Activated CD4-positive, alpha-beta T cell treated with anti-CD3 and anti-CD28 coated beads, Interleukin-2, amount 10 ng/mL, durations not matched to agents 7 days and 5 days (primary cell): Measurements from ENCODE around the gene GATA6. TPM values are rescaled to one million over a fixed set of nuclear protein-coding genes. Genes with fewer than 3 reads are reported as not detected.

Experiments used
- CTCF ChIA-PET: fragments of 350-600 bp; sonication (Branson Sonifier 250); formaldehyde crosslinking; loops from one replicate; lab custom pipeline; 2021; ENCODE audit warnings: antibody characterized with exemption; lab: Charles Lee
- POLR2A ChIA-PET: fragments of 350-600 bp; sonication (Branson Sonifier 250); formaldehyde crosslinking; loops from one replicate; lab custom pipeline; 2021; ENCODE audit warnings: antibody characterized with exemption; lab: Charles Lee
- DNase-seq: peaks from one replicate; pipeline ENCODE4 v3.0.0-alpha.2; 2020
- H3K27ac Mint-ChIP-seq: one replicate; pipeline ENCODE4 v1.8.0; 2021; ENCODE audit warnings: mild to moderate bottlenecking, moderate library complexity, mixed read lengths
- H3K27me3 Mint-ChIP-seq: one replicate; pipeline ENCODE4 v1.8.0; 2021; ENCODE audit warnings: mixed read lengths
- H3K36me3 Mint-ChIP-seq: one replicate; pipeline ENCODE4 v1.8.0; 2021; ENCODE audit warnings: low read depth, mixed read lengths
- H3K4me1 Mint-ChIP-seq: one replicate; pipeline ENCODE4 v1.8.0; 2021; ENCODE audit warnings: mixed read lengths
- H3K4me3 Mint-ChIP-seq: one replicate; pipeline ENCODE4 v1.8.0; 2021; ENCODE audit warnings: mild to moderate bottlenecking, moderate library complexity, mixed read lengths
- H3K9me3 Mint-ChIP-seq: one replicate; pipeline ENCODE4 v1.8.0; 2021; ENCODE audit warnings: mixed read lengths
- total RNA-seq, 2 experiments: library from RNA; stranded (reverse); gene quantifications; one replicate each; pipeline ENCODE4 v1.2.3, GENCODE V29; 2021

The GATA6 gene
- total RNA-seq, 2 experiments from 2014 or later = not detected

DNA sequence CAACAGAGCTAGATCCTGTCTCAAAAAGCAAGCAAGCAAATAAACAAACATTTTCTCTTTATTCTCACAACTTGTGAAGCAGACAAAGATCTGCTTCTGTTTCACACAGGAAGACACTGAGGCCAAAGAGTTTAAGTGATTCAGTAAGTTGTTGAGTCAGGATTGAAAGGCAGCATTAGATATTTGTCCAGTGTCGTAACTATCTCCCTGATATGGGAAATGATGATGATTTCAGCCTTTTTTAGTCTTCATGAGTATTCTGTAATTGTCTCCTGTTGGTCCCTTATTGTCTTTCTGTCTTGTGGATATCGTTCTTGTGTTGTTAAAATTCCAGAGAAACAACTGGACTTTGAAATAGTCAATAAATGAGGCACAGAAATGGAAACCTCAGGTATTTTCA, 59.6 kb downstream of the GATA6 start:
- Mint-ChIP-seq H3K9me3 (no peaks in the 10 kb centered on the region), H3K27me3 (peaks cover 2% of the 10 kb centered on the region), H3K4me1 (no peaks in the 10 kb centered on the region), H3K36me3 (no peaks in the 10 kb centered on the region), H3K4me3 (no peak overlapping the region), H3K27ac (no peak overlapping the region)
- no peak for DNase-seq
- CTCF ChIA-PET = no interaction called here
- POLR2A ChIA-PET = no interaction called here

DNA sequence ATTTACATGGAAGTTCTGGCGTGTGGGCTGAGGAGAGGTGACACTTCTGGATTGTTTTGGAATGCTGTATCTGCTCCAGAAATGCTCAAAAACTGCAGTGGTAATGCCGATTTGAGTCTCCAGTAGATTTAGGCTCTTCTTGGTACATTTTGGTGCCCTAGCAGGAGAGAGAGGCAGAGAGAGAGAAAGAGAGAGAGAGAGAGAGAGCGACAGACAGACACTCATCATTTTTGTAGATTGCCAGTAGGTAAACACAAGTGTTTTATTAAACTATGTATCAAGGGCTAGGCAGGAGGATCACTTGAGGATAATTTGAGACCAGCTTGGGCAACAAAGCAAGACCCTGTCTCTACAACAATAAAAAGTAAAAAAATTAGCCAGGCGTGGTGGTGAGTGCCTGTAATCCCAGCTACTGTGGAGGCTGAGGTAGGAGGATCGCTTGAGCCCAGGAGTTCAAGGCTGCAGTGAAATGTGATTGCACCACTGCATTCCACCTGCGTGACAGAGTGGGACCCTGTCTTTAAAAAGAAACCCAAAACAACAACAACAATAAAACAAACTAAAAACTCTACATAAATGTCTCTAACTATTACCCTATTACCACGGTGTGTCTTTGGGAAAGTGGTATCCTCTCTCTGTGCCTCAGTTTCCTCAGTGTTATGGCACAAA, 60.2 kb downstream of the GATA6 start:
- POLR2A ChIA-PET = no interaction called here
- DNase-seq = no peak
- H3K36me3 Mint-ChIP-seq = no peaks in the 10 kb centered on the region
- peaks cover 2% of the 10 kb centered on the region for H3K27me3 Mint-ChIP-seq
- no peak overlapping the region for H3K27ac Mint-ChIP-seq
- no peaks in the 10 kb centered on the region for H3K4me1 Mint-ChIP-seq
- CTCF ChIA-PET = no interaction called here
- no peak overlapping the region for H3K4me3 Mint-ChIP-seq
- no peaks in the 10 kb centered on the region for H3K9me3 Mint-ChIP-seq

DNA sequence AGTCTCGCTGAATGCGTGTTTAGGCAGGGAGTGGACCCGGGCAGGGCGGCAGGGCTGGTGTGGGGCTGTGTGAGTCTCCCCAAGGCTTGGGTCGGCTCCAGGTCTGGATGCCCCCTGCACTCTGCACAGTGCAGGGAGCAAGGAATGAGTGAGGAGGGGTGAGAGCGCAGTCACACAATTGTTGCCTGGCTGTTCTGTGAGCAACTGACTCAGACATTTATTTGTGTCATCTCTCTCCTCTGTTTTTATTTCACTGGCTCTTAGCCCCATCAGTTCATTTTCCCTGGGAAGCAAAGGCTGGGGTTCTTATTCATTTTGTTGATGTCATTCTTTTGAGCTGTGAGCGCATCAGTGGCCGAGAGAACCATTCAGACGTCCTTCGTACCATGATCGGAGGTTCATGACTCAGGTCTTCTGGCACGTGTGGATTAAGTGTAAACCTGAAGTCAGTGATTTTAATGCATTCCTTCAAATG, 61.1 kb downstream of the GATA6 start:
- no peak overlapping the region for H3K27ac Mint-ChIP-seq
- H3K4me1 Mint-ChIP-seq = no peaks in the 10 kb centered on the region
- peaks cover 2% of the 10 kb centered on the region for H3K27me3 Mint-ChIP-seq
- ChIA-PET POLR2A (no interaction called here), CTCF (no interaction called here)
- H3K4me3 Mint-ChIP-seq = no peak overlapping the region
- H3K36me3 Mint-ChIP-seq = no peaks in the 10 kb centered on the region
- no peaks in the 10 kb centered on the region for H3K9me3 Mint-ChIP-seq
- DNase-seq = no peak

DNA sequence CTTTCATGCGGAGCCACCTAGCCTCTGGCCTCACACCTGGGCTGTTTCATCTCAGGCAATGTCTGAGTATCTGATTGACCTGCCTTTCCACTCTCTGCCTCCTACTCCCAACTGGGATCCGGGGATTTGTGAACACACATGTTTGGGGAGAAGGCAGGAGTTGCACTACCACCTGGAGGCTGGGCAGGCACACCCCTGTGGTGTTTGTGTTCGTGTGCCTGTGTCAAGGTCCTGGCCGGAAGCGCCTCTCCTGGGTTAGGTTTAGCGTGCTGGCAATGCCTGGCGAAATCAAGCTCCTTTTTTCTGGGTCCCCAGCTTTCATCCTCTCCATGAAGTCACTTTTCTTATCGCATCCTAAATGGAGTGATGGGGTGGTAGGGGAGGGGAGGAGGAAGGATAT, 63.9 kb downstream of the GATA6 start:
- Mint-ChIP-seq H3K36me3 (no peaks in the 10 kb centered on the region), H3K9me3 (no peaks in the 10 kb centered on the region), H3K4me3 (no peak overlapping the region), H3K27me3 (peaks cover 2% of the 10 kb centered on the region), H3K27ac (no peak overlapping the region), H3K4me1 (no peaks in the 10 kb centered on the region)
- ChIA-PET POLR2A (no interaction called here), CTCF (no interaction called here)
- DNase-seq = no peak

DNA sequence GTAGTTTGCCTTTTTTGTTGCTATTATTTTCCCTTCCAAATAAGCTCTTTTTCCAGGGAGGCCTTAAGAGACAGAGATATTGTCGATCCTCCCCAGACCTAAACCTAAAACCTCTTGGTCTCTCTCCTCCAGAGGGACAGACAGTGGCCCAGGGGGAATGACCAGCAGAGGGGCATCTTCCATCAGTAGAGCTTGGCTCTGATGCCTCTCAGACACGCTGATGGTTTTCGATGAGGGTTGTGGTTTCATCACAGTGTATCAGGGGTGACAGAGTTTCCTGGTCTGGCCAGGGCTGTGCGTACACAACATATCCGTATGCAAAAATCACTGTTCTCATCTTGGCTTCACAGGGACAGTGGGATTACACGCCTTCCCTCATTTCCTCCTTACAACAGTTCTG, 68.6 kb downstream of the GATA6 start:
- DNase-seq = no peak
- Mint-ChIP-seq H3K27me3 (no peaks in the 10 kb centered on the region), H3K4me1 (no peaks in the 10 kb centered on the region), H3K9me3 (no peaks in the 10 kb centered on the region), H3K36me3 (no peaks in the 10 kb centered on the region), H3K27ac (no peak overlapping the region), H3K4me3 (no peak overlapping the region)
- ChIA-PET POLR2A (no interaction called here), CTCF (no interaction called here)

DNA sequence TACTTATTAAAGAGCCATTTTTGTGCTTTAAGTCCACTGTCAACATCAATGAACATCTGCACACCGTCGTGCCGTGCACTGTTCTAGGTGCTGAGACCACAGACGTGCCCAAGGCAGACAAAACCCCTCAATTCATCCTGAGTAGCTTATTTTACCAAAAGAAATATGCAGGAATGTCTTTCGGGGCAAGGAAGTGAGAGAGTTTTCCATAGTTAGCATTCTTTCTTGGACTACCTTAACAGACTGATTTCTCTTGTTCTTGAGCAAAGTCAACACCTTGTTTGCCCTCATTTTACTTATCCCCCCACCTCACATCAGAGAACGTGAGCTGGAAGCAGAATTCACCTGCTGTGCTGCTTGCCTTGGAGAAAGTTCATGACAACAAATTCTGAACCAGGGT, 69.3 kb downstream of the GATA6 start:
- no peak for DNase-seq
- no peaks in the 10 kb centered on the region for H3K27me3 Mint-ChIP-seq
- no peaks in the 10 kb centered on the region for H3K36me3 Mint-ChIP-seq
- ChIA-PET POLR2A (no interaction called here), CTCF (no interaction called here)
- H3K4me3 Mint-ChIP-seq = no peak overlapping the region
- H3K9me3 Mint-ChIP-seq = no peaks in the 10 kb centered on the region
- H3K27ac Mint-ChIP-seq = no peak overlapping the region
- no peaks in the 10 kb centered on the region for H3K4me1 Mint-ChIP-seq

DNA sequence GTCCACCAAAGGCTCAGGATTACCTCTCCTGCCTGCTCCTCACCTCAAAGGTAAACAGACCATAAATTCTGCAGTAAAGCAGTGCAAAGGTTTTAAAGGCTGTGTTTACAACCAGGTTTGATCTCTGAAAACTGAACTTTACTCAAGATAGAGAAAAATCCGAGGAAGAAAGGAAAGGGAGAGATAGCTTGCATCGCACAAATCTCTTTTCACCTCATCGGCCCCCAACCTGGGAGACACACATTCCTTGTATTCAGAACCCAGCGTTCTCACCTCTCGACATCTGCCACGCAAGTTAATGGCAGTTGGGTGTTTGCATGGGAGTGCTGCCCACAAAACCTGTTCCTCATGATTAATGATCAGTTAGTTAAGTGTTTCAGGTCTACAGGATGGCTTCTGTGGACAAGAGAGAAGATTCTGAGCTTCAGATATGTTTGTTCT, 72.6 kb downstream of the GATA6 start:
- DNase-seq = no peak
- CTCF ChIA-PET = no interaction called here
- POLR2A ChIA-PET = no interaction called here
- H3K27me3 Mint-ChIP-seq = no peaks in the 10 kb centered on the region
- no peak overlapping the region for H3K27ac Mint-ChIP-seq
- no peak overlapping the region for H3K4me3 Mint-ChIP-seq
- no peaks in the 10 kb centered on the region for H3K4me1 Mint-ChIP-seq
- no peaks in the 10 kb centered on the region for H3K36me3 Mint-ChIP-seq
- H3K9me3 Mint-ChIP-seq = no peaks in the 10 kb centered on the region

DNA sequence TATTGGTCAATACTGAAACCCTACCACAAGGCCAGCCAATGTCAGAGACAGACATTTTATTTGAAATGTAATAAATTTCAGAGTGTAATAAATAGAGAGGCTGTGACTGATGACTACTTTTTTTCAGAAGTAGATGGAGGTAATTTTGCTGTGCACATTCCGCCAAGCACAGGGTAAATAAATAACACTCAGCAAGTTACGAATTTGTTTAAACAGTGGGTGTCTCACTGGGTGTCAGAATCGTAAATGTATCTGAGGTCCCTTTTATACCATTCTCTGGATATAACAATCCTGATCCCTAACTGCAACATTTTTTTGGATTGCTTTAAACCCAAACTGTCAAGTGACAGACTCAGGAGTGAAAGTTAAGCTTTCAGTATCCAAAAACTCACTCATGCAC, 74.1 kb downstream of the GATA6 start:
- Mint-ChIP-seq H3K4me3 (no peak overlapping the region), H3K27ac (no peak overlapping the region), H3K27me3 (no peaks in the 10 kb centered on the region), H3K36me3 (no peaks in the 10 kb centered on the region), H3K4me1 (no peaks in the 10 kb centered on the region), H3K9me3 (no peaks in the 10 kb centered on the region)
- ChIA-PET CTCF (interaction anchor here (1.1 kb wide), 1 partner anchor 9 kb away, joined by 3 read pairs; no protein-coding TSS in a partner anchor), POLR2A (no interaction called here)
- DNase-seq = no peak

DNA sequence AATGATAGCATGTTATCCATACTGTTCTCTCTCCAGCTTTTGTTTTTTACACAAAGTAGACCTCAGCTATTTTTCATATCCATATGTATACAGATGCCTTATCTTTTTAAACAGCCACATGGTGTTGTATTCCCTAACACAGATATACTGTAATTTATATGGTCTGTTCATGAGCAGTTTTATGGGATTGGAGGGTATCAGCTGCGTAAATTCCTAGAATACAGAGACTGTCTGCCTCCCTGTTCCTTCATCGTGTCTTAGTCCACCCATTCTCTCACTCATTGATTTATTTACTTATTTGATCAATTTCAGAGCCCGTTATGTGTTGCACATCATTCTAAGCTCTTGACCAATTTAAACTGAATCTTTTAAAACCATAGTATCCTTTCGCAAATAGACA, 80.6 kb downstream of the GATA6 start:
- no peak overlapping the region for H3K4me3 Mint-ChIP-seq
- no peak for DNase-seq
- no peak overlapping the region for H3K27ac Mint-ChIP-seq
- CTCF ChIA-PET = no interaction called here
- POLR2A ChIA-PET = no interaction called here
- H3K36me3 Mint-ChIP-seq = no peaks in the 10 kb centered on the region
- no peaks in the 10 kb centered on the region for H3K27me3 Mint-ChIP-seq
- no peaks in the 10 kb centered on the region for H3K4me1 Mint-ChIP-seq
- H3K9me3 Mint-ChIP-seq = no peaks in the 10 kb centered on the region

DNA sequence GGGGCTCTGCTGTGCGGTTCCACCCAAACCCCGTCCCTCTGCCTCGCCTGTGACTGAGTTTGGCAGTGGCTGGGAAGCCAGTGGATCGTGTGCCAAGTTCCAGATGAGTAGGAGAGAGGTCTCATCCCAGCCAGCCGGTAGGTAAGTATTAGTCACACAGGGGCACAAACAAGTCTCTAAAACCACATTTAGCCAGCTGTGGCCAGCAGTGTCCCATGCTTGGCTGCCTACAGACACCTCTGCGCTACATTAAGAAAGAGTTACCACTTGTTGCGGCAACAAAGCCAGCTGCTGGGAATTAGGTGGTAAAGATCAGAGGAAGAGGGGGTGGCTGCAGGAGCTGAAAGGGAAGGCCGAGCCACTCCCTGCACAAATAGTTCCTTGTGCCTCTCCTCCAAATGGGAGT, 81.2 kb downstream of the GATA6 start:
- no peaks in the 10 kb centered on the region for H3K9me3 Mint-ChIP-seq
- no peak overlapping the region for H3K4me3 Mint-ChIP-seq
- H3K27ac Mint-ChIP-seq = no peak overlapping the region
- H3K27me3 Mint-ChIP-seq = no peaks in the 10 kb centered on the region
- no peaks in the 10 kb centered on the region for H3K4me1 Mint-ChIP-seq
- no peak for DNase-seq
- ChIA-PET POLR2A (no interaction called here), CTCF (no interaction called here)
- H3K36me3 Mint-ChIP-seq = no peaks in the 10 kb centered on the region

Other genes starting within 250 kb of the GATA6 start
- not detected for gene CTAGE1, start 248.3 kb downstream of the GATA6 start, total RNA-seq